Measurements from ENCODE around the gene GALNT2. TPM values are rescaled to one million over a fixed set of nuclear protein-coding genes. Genes with fewer than 3 reads are reported as not detected.

Gene GALNT2
- total and polyA plus RNA-seq, 2 of the 13 experiments (the other 11 are each of a cell fraction or from before 2014, with no cell fraction given) = 39.3 to 39.6 TPM

- TF ChIP-seq GMEB1 (CRISPR knock-in tag; IDR thresholded peaks at IDR 0.05; ENCODE audit: borderline replicate concordance) (no peak), YEATS4 (CRISPR knock-in tag; IDR thresholded peaks at IDR 0.05; ENCODE audit: borderline replicate concordance) (peak; percentile 55; the same call in 1 of the 2 replicates), FOSL2 (CRISPR knock-in tag; IDR thresholded peaks at IDR 0.05) (peak; percentile 99), PRDM10 (CRISPR knock-in tag; IDR thresholded peaks at IDR 0.05; ENCODE audit: low read depth) (no peak; the same call in 1 of the 2 replicates), ZNF274 (CRISPR knock-in tag; IDR thresholded peaks at IDR 0.05) (no peak), RFX5 (IDR thresholded peaks at IDR 0.05; ENCODE audit: low read depth, low read length) (no peak), IKZF1 (IDR thresholded peaks at IDR 0.05) (no peak), ZNF704 (CRISPR knock-in tag; IDR thresholded peaks at IDR 0.05; ENCODE audit: borderline replicate concordance) (no peak), MTA3 (CRISPR knock-in tag; IDR thresholded peaks at IDR 0.05) (no peak), ZNF362 (CRISPR knock-in tag; IDR thresholded peaks at IDR 0.05; ENCODE audit: borderline replicate concordance) (no peak), ZBTB39 (CRISPR knock-in tag; IDR thresholded peaks at IDR 0.05) (no peak), ZBTB1 (CRISPR knock-in tag; IDR thresholded peaks at IDR 0.05; ENCODE audit: borderline replicate concordance) (no peak), RAD21 (CRISPR knock-in tag; IDR thresholded peaks at IDR 0.05) (no peak), TEAD2 (CRISPR knock-in tag; IDR thresholded peaks at IDR 0.05) (no peak), CCDC6 (CRISPR knock-in tag; IDR thresholded peaks at IDR 0.05) (peak; percentile 71; the same call in 1 of the 2 replicates), ZNF143 (CRISPR knock-in tag; IDR thresholded peaks at IDR 0.05) (no peak), ZNF674 (CRISPR knock-in tag; IDR thresholded peaks at IDR 0.05; ENCODE audit: low read depth) (no peak), ZNF432 (CRISPR knock-in tag; IDR thresholded peaks at IDR 0.05; ENCODE audit: borderline replicate concordance) (no peak)
Observed at GRCh38 chr1:230105754-230106625, 39.0 kb downstream of the GALNT2 start (continued).

Measured in HepG2 (cell line).